Measurements from ENCODE around the gene DPEP1.

DPEP1 gene

GRCh38 chr16:89605186-89605970 is 8.1 kb upstream of the DPEP1 start:
- DNase-seq (ENCODE audit: low read depth), result peak; percentile 28
- no peak overlapping the region for H3K4me3 ChIP-seq (ENCODE audit: low read length)
- no peak for TF ChIP-seq CTCF (IDR thresholded peaks at IDR 0.05; ENCODE audit: insufficient read depth, low read depth, low read length, missing control alignments)

- no peak for TF ChIP-seq CTCF (IDR thresholded peaks at IDR 0.05; ENCODE audit: insufficient read depth, low read depth, low read length, missing control alignments)
- no peak overlapping the region for H3K4me3 ChIP-seq (ENCODE audit: low read length)
- DNase-seq (ENCODE audit: low read depth), result no peak
These were observed 7.4 kb upstream of the DPEP1 start for GRCh38 chr16:89606006-89606405.

GRCh38 chr16:89607453-89607852 is 6.0 kb upstream of the DPEP1 start:
- DNase-seq (ENCODE audit: low read depth), result no peak
- H3K4me3 ChIP-seq (ENCODE audit: low read length), result no peak overlapping the region
- TF ChIP-seq CTCF (IDR thresholded peaks at IDR 0.05; ENCODE audit: insufficient read depth, low read depth, low read length, missing control alignments), result no peak

- no peak for TF ChIP-seq CTCF (IDR thresholded peaks at IDR 0.05; ENCODE audit: insufficient read depth, low read depth, low read length, missing control alignments)
- no peak overlapping the region for H3K4me3 ChIP-seq (ENCODE audit: low read length)
- DNase-seq (ENCODE audit: low read depth), result no peak
These were observed 5.3 kb upstream of the DPEP1 start for GRCh38 chr16:89607937-89608740.

- TF ChIP-seq CTCF (IDR thresholded peaks at IDR 0.05; ENCODE audit: insufficient read depth, low read depth, low read length, missing control alignments), result no peak
- no peak for DNase-seq (ENCODE audit: low read depth)
- no peak overlapping the region for H3K4me3 ChIP-seq (ENCODE audit: low read length)
These were observed 3.4 kb upstream of the DPEP1 start for GRCh38 chr16:89610108-89610453.

GRCh38 chr16:89612415-89613166 is 851 bp upstream of the DPEP1 start:
- DNase-seq (ENCODE audit: low read depth), result no peak
- no peak for TF ChIP-seq CTCF (IDR thresholded peaks at IDR 0.05; ENCODE audit: insufficient read depth, low read depth, low read length, missing control alignments)
- H3K4me3 ChIP-seq (ENCODE audit: low read length), result no peak overlapping the region

Data from epithelial cell of esophagus (primary cell).